Kidney tubule cell (primary cell): Measurements from ENCODE around the gene DDX60.
A peak's percentile ranks its signal among the peaks of the same experiment; 100 is the strongest.

Experiments used
- DNase-seq: peaks from one replicate; pipeline ENCODE4 v3.0.0-alpha.2; 2018; ENCODE audit warnings: low spot score

DDX60 gene

GRCh38 chr4:168200685-168201084 is 117.9 kb downstream of the DDX60 start:
- peak; percentile 45 for DNase-seq

GRCh38 chr4:168199260-168199957 is 119.1 kb downstream of the DDX60 start:
- DNase-seq = peak; percentile 24

GRCh38 chr4:168197926-168198325 is 120.6 kb downstream of the DDX60 start:
- DNase-seq = no peak

- no peak for DNase-seq
These were observed 129.8 kb downstream of the DDX60 start for GRCh38 chr4:168188754-168189153.

- DNase-seq = peak; percentile 53
These were observed 134.6 kb downstream of the DDX60 start for GRCh38 chr4:168183717-168184571.

DNA sequence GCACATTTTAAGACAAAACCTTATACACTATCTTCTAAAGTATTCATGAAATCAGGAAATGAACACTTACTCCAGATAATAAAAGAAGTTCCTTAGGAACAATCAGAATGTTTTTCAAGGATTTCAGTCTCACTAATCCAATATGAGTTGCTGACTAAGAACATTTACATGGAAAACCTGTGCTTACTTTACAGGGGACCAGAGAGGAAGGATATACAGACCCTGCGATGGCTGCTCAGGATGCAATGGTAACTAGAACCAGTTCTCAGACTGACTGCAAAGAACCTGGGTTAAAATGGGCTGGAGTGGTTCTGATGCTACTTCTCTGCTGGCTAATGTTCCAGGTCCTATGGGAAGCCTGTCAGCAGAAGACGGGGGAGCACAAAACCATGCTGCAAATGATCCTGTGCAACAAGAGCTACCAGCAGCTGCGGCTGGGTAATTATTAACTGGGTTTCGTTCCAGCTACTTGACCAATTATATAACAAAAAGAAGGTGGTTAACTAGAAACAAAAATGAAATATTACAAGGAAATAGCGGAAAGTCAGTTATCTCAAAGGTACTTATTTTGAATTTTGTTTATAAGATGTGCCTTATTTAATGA is 140.9 kb downstream of the DDX60 start:
- DNase-seq = peak; percentile 64

- DNase-seq = no peak
These were observed 144.2 kb downstream of the DDX60 start for GRCh38 chr4:168174308-168174707.

DNA sequence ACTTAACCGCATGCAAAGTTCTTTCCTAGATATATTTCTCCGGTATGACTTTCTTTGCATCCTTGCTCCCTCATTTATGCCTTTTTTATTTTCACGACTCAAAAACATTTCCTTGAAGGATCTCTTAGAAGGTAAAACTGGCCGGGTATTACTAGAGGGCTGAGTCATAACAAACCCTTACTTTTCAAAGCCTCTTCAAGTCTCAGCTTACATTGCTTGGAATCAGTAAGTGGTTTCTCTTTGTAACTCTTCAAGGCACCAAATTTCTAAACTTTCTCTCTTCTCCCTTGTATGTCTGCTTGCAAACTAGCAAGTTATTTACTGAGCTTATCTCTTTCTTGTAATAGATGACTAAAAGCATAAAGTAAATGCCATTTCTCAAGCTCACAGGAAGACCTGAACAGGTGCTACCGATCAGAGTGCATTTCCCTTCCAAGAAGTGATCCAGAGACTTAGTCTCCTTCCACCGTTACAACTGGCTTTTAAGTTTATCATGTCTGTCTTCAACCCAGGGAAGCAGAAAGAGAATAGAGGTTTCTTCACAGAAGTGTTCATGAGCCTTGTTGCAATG is 150.8 kb downstream of the DDX60 start:
- DNase-seq = no peak
